GM12864 (cell line): ENCODE measurements around the gene METTL17.

ENCODE experiments used
- DNase-seq: peaks from one replicate; pipeline ENCODE4 v3.0.0-alpha.2; 2011; ENCODE audit warnings: low read depth
- H3K4me3 ChIP-seq: 2 replicates; pipeline ENCODE4 v1.5.1; 2011; ENCODE audit warnings: mild to moderate bottlenecking, low read depth, low read length, control low read depth
- CTCF ChIP-seq: IDR thresholded peaks from 2 replicates; pipeline ENCODE4 v1.5.1; 2011; ENCODE audit warnings: low read depth, mild to moderate bottlenecking, moderate library complexity, low read length, control low read depth, inconsistent platforms; ENCODE audit errors: missing control alignments

METTL17 gene

GRCh38 chr14:21026274-21026987 is 36.7 kb downstream of the METTL17 start:
- no peak for TF ChIP-seq CTCF
- no peak overlapping the region for H3K4me3 ChIP-seq

GRCh38 chr14:21026988-21027315 is 37.2 kb downstream of the METTL17 start:
- no peak for DNase-seq
- TF ChIP-seq CTCF, result no peak
- H3K4me3 ChIP-seq, result no peak overlapping the region

More at GRCh38 chr14:21026274-21026987, 36.7 kb downstream of the METTL17 start:
- no peak for DNase-seq

DNA sequence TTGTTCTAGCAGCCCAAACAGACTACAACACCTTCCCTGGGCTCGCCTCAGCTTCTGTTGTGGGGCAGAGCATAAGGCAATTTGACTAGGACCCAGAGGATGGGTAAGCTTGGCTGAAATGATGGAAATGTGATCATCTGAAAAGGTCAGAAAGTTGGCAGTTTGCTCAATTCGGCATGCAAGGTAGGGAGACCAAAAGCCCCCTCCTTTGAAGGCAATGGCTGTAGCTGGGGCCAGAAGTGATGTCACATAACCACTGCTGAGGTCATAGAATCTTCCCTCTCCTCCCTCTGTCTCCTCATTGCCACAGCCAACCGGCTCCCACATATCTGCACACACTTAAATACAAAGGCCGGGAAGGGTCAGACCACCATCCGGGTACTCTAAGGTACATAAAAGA is 40.1 kb downstream of the METTL17 start, which contains the start of gene TPPP2:
Gene TPPP2, plus strand, starts transcription at position 301 of the 400 bp plus-strand sequence. CDS start 365 bp downstream, outside the sequence.
- DNase-seq, result no peak
- no peak for TF ChIP-seq CTCF
- H3K4me3 ChIP-seq, result no peak within 1 kb of the TSS

- TF ChIP-seq CTCF, result no peak
- DNase-seq, result no peak
- no peak overlapping the region for H3K4me3 ChIP-seq
Observed at GRCh38 chr14:21030531-21030930, 40.8 kb downstream of the METTL17 start.

DNA sequence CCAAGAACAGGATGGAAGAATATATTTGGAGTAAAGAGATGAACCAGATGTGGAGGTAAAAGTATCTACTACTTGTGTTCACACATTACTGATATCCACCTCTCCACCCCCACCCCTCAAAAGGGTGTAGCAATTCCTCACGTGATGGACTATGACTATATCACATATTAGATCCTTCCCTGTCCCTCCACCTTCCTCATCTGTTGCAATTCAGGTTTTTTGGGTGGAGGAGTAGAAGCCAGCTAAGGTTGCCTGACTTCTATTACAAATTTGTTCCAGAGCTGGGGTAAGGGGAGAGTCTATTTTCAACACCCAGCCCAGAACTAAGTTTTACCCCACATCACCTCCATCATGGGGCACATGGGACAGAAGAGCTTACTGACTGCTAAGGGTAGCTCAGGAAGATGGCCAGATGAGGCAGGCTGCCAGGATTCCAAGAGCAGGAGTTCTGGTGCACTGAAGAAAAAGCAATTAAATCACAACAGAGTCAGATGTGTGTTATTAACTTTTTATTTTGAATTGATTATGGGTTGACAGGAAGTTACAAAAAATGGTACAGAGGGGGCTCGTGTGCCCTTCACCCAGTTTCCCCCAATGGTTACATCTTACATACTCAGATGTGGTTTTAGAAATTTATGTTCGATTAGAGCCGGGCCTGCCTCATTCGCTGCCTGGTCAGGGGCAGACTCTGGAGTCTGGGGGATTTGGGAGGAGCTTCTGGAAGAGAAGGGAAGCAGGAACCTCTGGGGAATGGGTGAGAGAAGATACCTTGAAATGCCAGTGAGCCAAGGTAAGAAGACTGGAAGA is 42.7 kb downstream of the METTL17 start:
- no peak for DNase-seq
- no peak for TF ChIP-seq CTCF
- no peak overlapping the region for H3K4me3 ChIP-seq

- DNase-seq, result no peak
- H3K4me3 ChIP-seq, result no peak overlapping the region
- TF ChIP-seq CTCF, result no peak
Observed at GRCh38 chr14:21033133-21033698, 43.4 kb downstream of the METTL17 start.
